8988T (cell line): Measurements from ENCODE around the gene BLM.
"Not testable (repeated sequence)": the region's sequence is repeated elsewhere in the genome, so short reads cannot be mapped to it uniquely, and the experiment has no call there.

Experiments used
- DNase-seq: peaks from one replicate; pipeline ENCODE4 v3.0.0; 2011

The BLM gene

GRCh38 chr15:90740545-90740944 is 23.4 kb downstream of the BLM start:
- DNase-seq: not testable (repeated sequence)

GRCh38 chr15:90742087-90742486 is 24.9 kb downstream of the BLM start:
- no peak for DNase-seq

GRCh38 chr15:90743407-90743806 is 26.3 kb downstream of the BLM start:
- no peak for DNase-seq

GRCh38 chr15:90744759-90745402 is 27.7 kb downstream of the BLM start:
- DNase-seq: no peak

- no peak for DNase-seq
Observed at GRCh38 chr15:90749754-90750153, 32.6 kb downstream of the BLM start.

GRCh38 chr15:90750186-90750585 is 33.0 kb downstream of the BLM start:
- DNase-seq: no peak

- no peak for DNase-seq
Observed at GRCh38 chr15:90751300-90751825, 34.2 kb downstream of the BLM start.

GRCh38 chr15:90756916-90757315 is 39.8 kb downstream of the BLM start:
- DNase-seq: no peak

- no peak for DNase-seq
Observed at GRCh38 chr15:90757461-90757860, 40.3 kb downstream of the BLM start.

GRCh38 chr15:90760661-90761232 is 43.6 kb downstream of the BLM start:
- no peak for DNase-seq

GRCh38 chr15:90761629-90762028 is 44.5 kb downstream of the BLM start:
- no peak for DNase-seq

GRCh38 chr15:90762109-90762508 is 45.0 kb downstream of the BLM start:
- DNase-seq: no peak

GRCh38 chr15:90763366-90764099 is 46.4 kb downstream of the BLM start:
- no peak for DNase-seq

- no peak for DNase-seq
Observed at GRCh38 chr15:90765531-90765930, 48.4 kb downstream of the BLM start.

- DNase-seq: no peak
Observed at GRCh38 chr15:90765966-90766365, 48.8 kb downstream of the BLM start.

GRCh38 chr15:90769375-90769774 is 52.2 kb downstream of the BLM start:
- DNase-seq: no peak

GRCh38 chr15:90773485-90773884 is 56.3 kb downstream of the BLM start:
- DNase-seq: no peak

- peak; percentile 13 for DNase-seq
Observed at GRCh38 chr15:90774731-90775514, 57.8 kb downstream of the BLM start.

- no peak for DNase-seq
Observed at GRCh38 chr15:90780916-90781315, 63.8 kb downstream of the BLM start.

- DNase-seq: no peak
Observed at GRCh38 chr15:90782442-90782841, 65.3 kb downstream of the BLM start.

GRCh38 chr15:90787881-90788280 is 70.7 kb downstream of the BLM start:
- no peak for DNase-seq

- DNase-seq: no peak
Observed at GRCh38 chr15:90789462-90789861, 72.3 kb downstream of the BLM start.

- DNase-seq: no peak
Observed at GRCh38 chr15:90790057-90790456, 72.9 kb downstream of the BLM start.
